ENCODE measurements around the gene SMYD4. TPM values are rescaled to one million over a fixed set of nuclear protein-coding genes. Genes with fewer than 3 reads are reported as not detected.
A peak's percentile ranks its signal among the peaks of the same experiment; 100 is the strongest.
"Not testable (repeated sequence)": the region's sequence is repeated elsewhere in the genome, so short reads cannot be mapped to it uniquely, and the experiment has no call there.

Gene SMYD4
- total RNA-seq, 1 donor from 2014 or later: 28.4 TPM

- H3K9me3 Mint-ChIP-seq; H3K4me3 Mint-ChIP-seq; H3K27me3 Mint-ChIP-seq (ENCODE audit: insufficient read depth); DNase-seq (ENCODE audit: low spot score); intact Hi-C loops (cut with micrococcal nuclease); H3K4me1 Mint-ChIP-seq (ENCODE audit: low read depth): not testable (repeated sequence)
- Mint-ChIP-seq H3K36me3 (ENCODE audit: low read depth) (peaks cover 13% of the 10 kb centered on the region), H3K27ac (peak overlapping the region; percentile 37)
Measured at GRCh38 chr17:1773000-1773695, 56.6 kb downstream of the SMYD4 start.

GRCh38 chr17:1769822-1770477 is 59.8 kb downstream of the SMYD4 start:
- H3K27ac Mint-ChIP-seq: no peak overlapping the region
- no peak overlapping the region for H3K4me3 Mint-ChIP-seq
- DNase-seq (ENCODE audit: low spot score): no peak
- peaks cover 9% of the 10 kb centered on the region for H3K4me1 Mint-ChIP-seq (ENCODE audit: low read depth)
- intact Hi-C loops (cut with micrococcal nuclease): no loop called here
- no peaks in the 10 kb centered on the region for H3K9me3 Mint-ChIP-seq
- H3K36me3 Mint-ChIP-seq (ENCODE audit: low read depth): peaks cover 5% of the 10 kb centered on the region
- no peaks in the 10 kb centered on the region for H3K27me3 Mint-ChIP-seq (ENCODE audit: insufficient read depth)

- no peak overlapping the region for H3K27ac Mint-ChIP-seq
- no peak for DNase-seq (ENCODE audit: low spot score)
- intact Hi-C loops (cut with micrococcal nuclease): no loop called here
- H3K4me3 Mint-ChIP-seq: no peak overlapping the region
- no peaks in the 10 kb centered on the region for H3K9me3 Mint-ChIP-seq
- H3K27me3 Mint-ChIP-seq (ENCODE audit: insufficient read depth): no peaks in the 10 kb centered on the region
- peaks cover 22% of the 10 kb centered on the region for H3K4me1 Mint-ChIP-seq (ENCODE audit: low read depth)
- H3K36me3 Mint-ChIP-seq (ENCODE audit: low read depth): peaks cover 3% of the 10 kb centered on the region
Measured at GRCh38 chr17:1767358-1767757, 62.3 kb downstream of the SMYD4 start.

- intact Hi-C loops (cut with micrococcal nuclease): no loop called here
- no peak overlapping the region for H3K4me3 Mint-ChIP-seq
- no peaks in the 10 kb centered on the region for H3K9me3 Mint-ChIP-seq
- H3K36me3 Mint-ChIP-seq (ENCODE audit: low read depth): peaks cover 3% of the 10 kb centered on the region
- DNase-seq (ENCODE audit: low spot score): no peak
- H3K27me3 Mint-ChIP-seq (ENCODE audit: insufficient read depth): no peaks in the 10 kb centered on the region
- no peak overlapping the region for H3K27ac Mint-ChIP-seq
- H3K4me1 Mint-ChIP-seq (ENCODE audit: low read depth): peaks cover 29% of the 10 kb centered on the region
Measured at GRCh38 chr17:1766382-1767135, 63.1 kb downstream of the SMYD4 start.

GRCh38 chr17:1765576-1765975 is 64.1 kb downstream of the SMYD4 start:
- DNase-seq (ENCODE audit: low spot score): no peak
- intact Hi-C loops (cut with micrococcal nuclease): no loop called here
- no peaks in the 10 kb centered on the region for H3K9me3 Mint-ChIP-seq
- peaks cover 3% of the 10 kb centered on the region for H3K36me3 Mint-ChIP-seq (ENCODE audit: low read depth)
- H3K27ac Mint-ChIP-seq: no peak overlapping the region
- peaks cover 29% of the 10 kb centered on the region for H3K4me1 Mint-ChIP-seq (ENCODE audit: low read depth)
- peak overlapping the region; percentile 33 for H3K4me3 Mint-ChIP-seq
- H3K27me3 Mint-ChIP-seq (ENCODE audit: insufficient read depth): no peaks in the 10 kb centered on the region

- H3K9me3 Mint-ChIP-seq; H3K27me3 Mint-ChIP-seq (ENCODE audit: insufficient read depth); DNase-seq (ENCODE audit: low spot score); H3K36me3 Mint-ChIP-seq (ENCODE audit: low read depth): not testable (repeated sequence)
- intact Hi-C loops (cut with micrococcal nuclease): loop anchor here (5.0 kb wide), 1 partner anchor 42 kb away; the partner anchor contains the start of gene WDR81
- Mint-ChIP-seq H3K4me1 (ENCODE audit: low read depth) (peaks cover 29% of the 10 kb centered on the region), H3K27ac (peak overlapping the region; percentile 79), H3K4me3 (peak overlapping the region; percentile 3)
Measured at GRCh38 chr17:1764705-1765104, 65.0 kb downstream of the SMYD4 start.

GRCh38 chr17:1764284-1764683 is 65.4 kb downstream of the SMYD4 start:
- intact Hi-C loops (cut with micrococcal nuclease): loop anchor here (5.0 kb wide), 1 partner anchor 42 kb away; the partner anchor contains the start of gene WDR81
- peak overlapping the region; percentile 79 for H3K27ac Mint-ChIP-seq
- H3K27me3 Mint-ChIP-seq (ENCODE audit: insufficient read depth): no peaks in the 10 kb centered on the region
- H3K4me3 Mint-ChIP-seq: peak overlapping the region; percentile 3
- H3K9me3 Mint-ChIP-seq: no peaks in the 10 kb centered on the region
- peaks cover 29% of the 10 kb centered on the region for H3K4me1 Mint-ChIP-seq (ENCODE audit: low read depth)
- H3K36me3 Mint-ChIP-seq (ENCODE audit: low read depth): peaks cover 3% of the 10 kb centered on the region
- DNase-seq (ENCODE audit: low spot score): peak; percentile 74

- Mint-ChIP-seq H3K27me3 (ENCODE audit: insufficient read depth) (peaks cover 5% of the 10 kb centered on the region), H3K4me3 (peak overlapping the region; percentile 59), H3K36me3 (ENCODE audit: low read depth) (peaks cover 3% of the 10 kb centered on the region), H3K27ac (peak overlapping the region; percentile 79), H3K4me1 (ENCODE audit: low read depth) (peaks cover 29% of the 10 kb centered on the region), H3K9me3 (no peaks in the 10 kb centered on the region)
- DNase-seq (ENCODE audit: low spot score): no peak
- intact Hi-C loops (cut with micrococcal nuclease): loop anchor here (5.0 kb wide), 1 partner anchor 41 kb away; the partner anchor contains the start of gene WDR81
Measured at GRCh38 chr17:1762901-1763898, 66.5 kb downstream of the SMYD4 start.

GRCh38 chr17:1762233-1762900 is 67.3 kb downstream of the SMYD4 start:
- peak overlapping the region; percentile 34 for H3K27ac Mint-ChIP-seq
- intact Hi-C loops (cut with micrococcal nuclease): loop anchor here (5.0 kb wide), 1 partner anchor 40 kb away; the partner anchor contains the start of gene WDR81
- DNase-seq (ENCODE audit: low spot score): no peak
- peaks cover 3% of the 10 kb centered on the region for H3K36me3 Mint-ChIP-seq (ENCODE audit: low read depth)
- no peaks in the 10 kb centered on the region for H3K9me3 Mint-ChIP-seq
- peaks cover 29% of the 10 kb centered on the region for H3K4me1 Mint-ChIP-seq (ENCODE audit: low read depth)
- no peak overlapping the region for H3K4me3 Mint-ChIP-seq
- peaks cover 5% of the 10 kb centered on the region for H3K27me3 Mint-ChIP-seq (ENCODE audit: insufficient read depth)

GRCh38 chr17:1759529-1759928 is 70.2 kb downstream of the SMYD4 start:
- intact Hi-C loops (cut with micrococcal nuclease): no loop called here
- Mint-ChIP-seq H3K4me3 (no peak overlapping the region), H3K9me3 (no peaks in the 10 kb centered on the region), H3K36me3 (ENCODE audit: low read depth) (peaks cover 2% of the 10 kb centered on the region), H3K27me3 (ENCODE audit: insufficient read depth) (peaks cover 5% of the 10 kb centered on the region), H3K27ac (no peak overlapping the region), H3K4me1 (ENCODE audit: low read depth) (peaks cover 27% of the 10 kb centered on the region)
- DNase-seq (ENCODE audit: low spot score): no peak

- DNase-seq (ENCODE audit: low spot score): no peak
- Mint-ChIP-seq H3K36me3 (ENCODE audit: low read depth) (no peaks in the 10 kb centered on the region), H3K27me3 (ENCODE audit: insufficient read depth) (peaks cover 5% of the 10 kb centered on the region), H3K4me3 (no peak overlapping the region), H3K4me1 (ENCODE audit: low read depth) (peaks cover 19% of the 10 kb centered on the region), H3K9me3 (no peaks in the 10 kb centered on the region), H3K27ac (no peak overlapping the region)
- intact Hi-C loops (cut with micrococcal nuclease): no loop called here
Measured at GRCh38 chr17:1758807-1759206, 70.9 kb downstream of the SMYD4 start.

Data from activated T-helper 1 cell treated with anti-CD3 and anti-CD28 coated beads, Interleukin-12 subunit alpha, Interleukin-12 subunit beta, Interleukin-2, Interleukin-4 antibody, amounts not matched to agents 30 ng/mL and 10 ng/mL and 1 ng/mL, durations not matched to agents 14 hours and 24 hours and 36 hours (primary cell).